Uterus (tissue), 4 donors: ENCODE measurements around the gene ZNF335. TPM values are rescaled to one million over a fixed set of nuclear protein-coding genes. Genes with fewer than 3 reads are reported as not detected.
A peak's percentile ranks its signal among the peaks of the same experiment; 100 is the strongest.
"Not testable (repeated sequence)": the region's sequence is repeated elsewhere in the genome, so short reads cannot be mapped to it uniquely, and the experiment has no call there.

ENCODE experiments used
- DNase-seq, 2 donors: peaks; one replicate each; pipeline ENCODE4 v3.0.0-alpha.2; 2019 to 2020
- H3K27ac ChIP-seq, 2 donors: fragments of 200-600 bp; sonication (generic); 1 replicate in 1 of 2; 2 replicates in 1 of 2; pipeline ENCODE4 v1.5.1; 2016 to 2018
- H3K27me3 ChIP-seq, 2 donors: fragments of 200-600 bp; sonication (generic); one replicate each; pipeline ENCODE4 v1.5.1; 2018 to 2019; ENCODE audit warnings: control low read depth in 1 of 2
- H3K36me3 ChIP-seq, 2 donors: fragments of 200-600 bp; sonication (generic); one replicate each; pipeline ENCODE4 v1.5.1; 2019; ENCODE audit warnings: control low read depth in 1 of 2
- H3K4me1 ChIP-seq, 2 donors: fragments of 200-600 bp; sonication (generic); one replicate each; pipeline ENCODE4 v1.5.1; 2018 to 2019; ENCODE audit warnings: control low read depth in 1 of 2
- H3K4me3 ChIP-seq, 2 donors: fragments of 200-600 bp; sonication (generic); 1 replicate in 1 of 2; 2 replicates in 1 of 2; pipeline ENCODE4 v1.5.1; 2018 to 2019; ENCODE audit warnings: mild to moderate bottlenecking in 1 of 2
- H3K9me3 ChIP-seq, 2 donors: fragments of 200-600 bp; sonication (generic); one replicate each; pipeline ENCODE4 v1.5.1; 2019; ENCODE audit warnings: control low read depth in 1 of 2
- POLR2A ChIP-seq, 2 donors: fragments of 450-650 bp; IDR thresholded peaks; one replicate each; pipeline ENCODE4 v1.6.1; 2016; ENCODE audit warnings: antibody characterized with exemption in 2 of 2, mild to moderate bottlenecking in 1 of 2, moderate library complexity in 1 of 2
- intact Hi-C: fragments of 100-400 bp; cut with DNase I; formaldehyde crosslinking; loops from one replicate; pipeline ENCODE4 v1.15.1; 2023; ENCODE audit warnings: low total_unique reads
- total RNA-seq, 4 donors: library from RNA; depleted of rRNA in 3 of 4; stranded (reverse); fragments of >200 nt in 3 of 4; gene quantifications; one replicate each; pipeline versions ENCODE4 v1.1.0 to v1.2.4, GENCODE V29; 2014 to 2023
- TF ChIP-seq, protein P1 (sequence below), 4 experiments: fragments of 200-600 bp in 2 of 4; fragments of 450-650 bp in 2 of 4; sonication (generic) in 2 of 4; IDR thresholded peaks; one replicate each; pipeline ENCODE4 v1.5.1; 2016 to 2019; ENCODE audit warnings: antibody characterized with exemption in 4 of 4, mild to moderate bottlenecking in 2 of 4, moderate library complexity in 1 of 4
- donor health status: DM: yes; HTN: yes; CAD: no.

Gene ZNF335
- total RNA-seq, 4 donors from 2014 or later, result 14.9 to 40.0 (median 29.0) TPM

DNA sequence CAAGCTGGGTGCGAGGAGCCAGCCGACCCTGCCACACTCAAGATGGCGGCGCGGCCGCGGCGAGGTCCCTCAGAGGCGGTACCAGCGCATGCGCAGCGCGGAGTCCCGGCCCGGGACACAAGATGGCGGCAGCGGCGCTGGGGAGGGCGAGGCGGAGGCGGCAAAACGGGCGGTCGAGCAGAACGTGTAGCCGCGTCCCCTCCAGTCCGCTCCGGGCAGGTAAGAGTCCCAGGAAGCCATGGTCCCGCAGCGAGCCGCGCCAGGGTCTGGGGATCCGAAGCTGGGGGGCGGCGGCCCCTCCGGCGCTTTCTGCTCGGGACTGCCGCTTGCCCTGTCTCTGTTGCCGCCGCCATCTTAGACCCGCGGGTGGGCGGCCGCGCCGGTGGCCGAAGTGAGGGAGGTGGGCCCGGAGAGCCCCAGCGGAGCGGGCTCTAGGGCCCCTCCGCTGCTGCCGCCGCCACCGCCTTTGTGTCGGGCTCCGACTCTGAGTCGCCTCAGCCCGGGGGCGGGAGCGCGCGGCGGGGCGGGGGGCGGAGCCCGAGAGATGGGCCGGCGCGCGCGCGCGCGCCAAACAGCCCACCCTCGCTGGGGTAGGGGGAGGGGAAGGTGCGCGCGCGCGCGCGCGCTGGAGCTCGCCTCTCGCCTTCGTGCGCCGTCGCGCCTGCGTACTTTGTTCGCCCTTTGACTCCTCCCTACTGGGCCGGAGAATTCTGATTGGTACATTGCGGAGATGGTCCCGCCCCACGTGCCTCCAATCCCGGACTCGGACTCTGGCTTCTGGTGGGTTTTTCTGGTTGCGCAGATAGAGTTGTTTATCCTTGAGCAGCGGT is 37.2 kb downstream of the ZNF335 start, which contains the start of gene PCIF1:
Gene PCIF1, plus strand, starts transcription at position 98 of the 830 bp plus-strand sequence. CDS start 4,317 bp downstream, outside the sequence.
- Histone ChIP-seq H3K9me3 (no peaks in the 10 kb centered on the region), H3K36me3 (no peaks in the 10 kb centered on the region), H3K4me3 (peak within 1 kb of the TSS; percentile 65 to 77), H3K27me3 (no peaks in the 10 kb centered on the region), H3K4me1 (peaks cover 3 to 6% of the 10 kb centered on the region in 2 donors), H3K27ac (peak within 1 kb of the TSS; percentile 98 to 99)
- peak; percentile 99 for DNase-seq
- TF ChIP-seq, protein P1, sequence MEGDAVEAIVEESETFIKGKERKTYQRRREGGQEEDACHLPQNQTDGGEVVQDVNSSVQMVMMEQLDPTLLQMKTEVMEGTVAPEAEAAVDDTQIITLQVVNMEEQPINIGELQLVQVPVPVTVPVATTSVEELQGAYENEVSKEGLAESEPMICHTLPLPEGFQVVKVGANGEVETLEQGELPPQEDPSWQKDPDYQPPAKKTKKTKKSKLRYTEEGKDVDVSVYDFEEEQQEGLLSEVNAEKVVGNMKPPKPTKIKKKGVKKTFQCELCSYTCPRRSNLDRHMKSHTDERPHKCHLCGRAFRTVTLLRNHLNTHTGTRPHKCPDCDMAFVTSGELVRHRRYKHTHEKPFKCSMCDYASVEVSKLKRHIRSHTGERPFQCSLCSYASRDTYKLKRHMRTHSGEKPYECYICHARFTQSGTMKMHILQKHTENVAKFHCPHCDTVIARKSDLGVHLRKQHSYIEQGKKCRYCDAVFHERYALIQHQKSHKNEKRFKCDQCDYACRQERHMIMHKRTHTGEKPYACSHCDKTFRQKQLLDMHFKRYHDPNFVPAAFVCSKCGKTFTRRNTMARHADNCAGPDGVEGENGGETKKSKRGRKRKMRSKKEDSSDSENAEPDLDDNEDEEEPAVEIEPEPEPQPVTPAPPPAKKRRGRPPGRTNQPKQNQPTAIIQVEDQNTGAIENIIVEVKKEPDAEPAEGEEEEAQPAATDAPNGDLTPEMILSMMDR (IDR thresholded peaks at IDR 0.05), result peak in 2 of 4 experiments; percentile 9 to 36
- TF ChIP-seq POLR2A (IDR thresholded peaks at IDR 0.05), result peak; percentile 95 to 98
- intact Hi-C loops, result no loop called here

DNA sequence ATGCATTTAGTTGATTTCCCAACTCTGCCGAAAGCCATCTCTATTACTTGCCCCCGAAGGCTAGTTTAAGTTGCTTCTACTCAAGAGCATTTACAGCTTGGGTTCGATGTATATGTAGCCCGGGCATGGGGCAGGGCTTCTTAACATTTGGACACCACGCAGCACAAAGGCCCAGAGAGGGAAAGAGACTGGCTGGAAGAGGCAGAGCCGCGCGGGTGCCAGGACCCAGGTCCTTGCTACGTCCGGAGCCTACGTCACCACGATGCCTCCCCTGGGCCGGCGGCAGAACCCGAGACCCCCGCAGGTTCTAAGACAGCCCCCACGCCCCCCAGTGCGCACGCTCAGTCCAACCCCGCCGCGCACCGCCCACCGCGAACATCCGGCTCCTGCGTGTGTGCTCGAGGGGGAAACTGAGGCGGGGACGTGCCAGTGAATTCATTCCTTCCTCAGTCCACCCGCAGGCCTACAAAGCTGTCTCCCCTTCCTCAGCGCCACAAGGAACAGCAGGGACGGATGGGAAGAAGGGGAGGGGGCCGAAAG is 37.9 kb downstream of the ZNF335 start:
- H3K36me3 ChIP-seq, result no peaks in the 10 kb centered on the region
- no peaks in the 10 kb centered on the region for H3K27me3 ChIP-seq
- DNase-seq, result peak in 1 of 2 donors; percentile 72
- intact Hi-C loops, result no loop called here
- no peaks in the 10 kb centered on the region for H3K9me3 ChIP-seq
- H3K4me3 ChIP-seq, result peak overlapping the region; percentile 65 to 77
- H3K4me1 ChIP-seq, result peaks cover 3 to 6% of the 10 kb centered on the region in 2 donors
- TF ChIP-seq, protein P1 (IDR thresholded peaks at IDR 0.05), result no peak
- TF ChIP-seq POLR2A (IDR thresholded peaks at IDR 0.05), result no peak
- H3K27ac ChIP-seq, result peak overlapping the region; percentile 98 to 99

DNA sequence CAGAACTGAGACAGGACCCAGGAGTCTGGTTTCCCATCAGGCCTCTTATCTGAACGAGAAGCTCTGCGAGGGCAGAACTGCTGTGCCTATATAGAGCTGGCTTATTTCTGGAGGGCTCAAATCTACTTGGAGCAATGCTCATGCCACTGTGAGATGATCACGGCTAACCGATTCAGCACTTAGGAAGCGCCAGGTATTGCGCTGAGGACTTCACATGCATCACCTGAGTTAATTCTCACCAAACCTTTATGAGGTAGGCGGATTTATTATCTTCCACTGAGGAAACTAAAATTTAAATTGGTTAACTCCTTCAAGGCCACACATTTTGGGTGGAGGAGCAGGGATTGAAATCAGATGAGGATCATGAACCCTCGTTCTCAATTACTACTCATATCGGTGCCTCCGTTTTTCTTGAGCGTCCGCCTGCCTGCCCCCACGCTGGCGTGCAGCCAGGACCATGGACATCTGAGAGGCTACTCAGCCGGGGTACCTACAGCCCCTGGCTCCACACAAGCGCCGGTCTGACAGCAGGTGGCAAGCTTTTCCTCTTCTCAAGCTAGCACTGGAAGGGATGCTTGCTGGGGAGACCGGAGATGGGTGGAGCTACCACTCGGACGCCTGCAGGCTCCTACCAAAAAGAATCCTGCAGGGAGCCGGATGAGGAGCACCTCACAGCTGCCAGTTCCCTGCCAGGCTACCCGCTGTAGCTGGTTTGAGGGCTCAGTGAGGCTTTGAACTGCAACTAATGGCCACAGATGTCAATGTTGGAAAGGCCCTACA is 38.5 kb downstream of the ZNF335 start:
- peak; percentile 74 to 78 for DNase-seq

DNA sequence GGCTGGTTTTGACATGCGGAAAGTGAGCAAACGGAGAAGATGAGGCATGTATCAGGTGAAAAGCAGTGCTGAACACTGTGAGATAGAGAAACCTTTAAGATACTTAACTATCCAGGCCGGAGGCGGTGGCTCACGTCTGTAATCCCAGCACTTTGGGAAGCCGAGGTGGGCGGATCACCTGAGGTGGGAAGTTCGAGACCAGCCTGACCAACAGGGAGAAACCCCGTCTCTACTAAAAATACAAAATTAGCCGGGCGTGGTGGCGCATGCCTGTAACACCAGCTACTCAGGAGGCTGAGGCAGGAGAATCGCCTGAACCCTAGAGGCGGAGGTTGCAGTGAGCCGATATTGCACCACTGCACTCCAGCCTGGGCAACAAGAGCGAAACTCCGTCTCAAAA is 40.3 kb downstream of the ZNF335 start:
- intact Hi-C loops, H3K4me1 ChIP-seq, H3K27me3 ChIP-seq, H3K4me3 ChIP-seq, H3K9me3 ChIP-seq, DNase-seq, H3K27ac ChIP-seq, H3K36me3 ChIP-seq: not testable (repeated sequence)

More for the DNA sequence above, 38.5 kb downstream of the ZNF335 start:
- peak overlapping the region; percentile 98 to 99 for H3K27ac ChIP-seq
- no peaks in the 10 kb centered on the region for H3K36me3 ChIP-seq
- no peaks in the 10 kb centered on the region for H3K27me3 ChIP-seq
- TF ChIP-seq, protein P1 (IDR thresholded peaks at IDR 0.05), result peak in 3 of 4 experiments; percentile 10 to 29 (median 23)
- peak in 1 of 2 donors; percentile 22 for TF ChIP-seq POLR2A (IDR thresholded peaks at IDR 0.05)
- intact Hi-C loops, result no loop called here
- peaks cover 3 to 6% of the 10 kb centered on the region in 2 donors for H3K4me1 ChIP-seq
- H3K4me3 ChIP-seq, result peak overlapping the region; percentile 65 to 77
- no peaks in the 10 kb centered on the region for H3K9me3 ChIP-seq

DNA sequence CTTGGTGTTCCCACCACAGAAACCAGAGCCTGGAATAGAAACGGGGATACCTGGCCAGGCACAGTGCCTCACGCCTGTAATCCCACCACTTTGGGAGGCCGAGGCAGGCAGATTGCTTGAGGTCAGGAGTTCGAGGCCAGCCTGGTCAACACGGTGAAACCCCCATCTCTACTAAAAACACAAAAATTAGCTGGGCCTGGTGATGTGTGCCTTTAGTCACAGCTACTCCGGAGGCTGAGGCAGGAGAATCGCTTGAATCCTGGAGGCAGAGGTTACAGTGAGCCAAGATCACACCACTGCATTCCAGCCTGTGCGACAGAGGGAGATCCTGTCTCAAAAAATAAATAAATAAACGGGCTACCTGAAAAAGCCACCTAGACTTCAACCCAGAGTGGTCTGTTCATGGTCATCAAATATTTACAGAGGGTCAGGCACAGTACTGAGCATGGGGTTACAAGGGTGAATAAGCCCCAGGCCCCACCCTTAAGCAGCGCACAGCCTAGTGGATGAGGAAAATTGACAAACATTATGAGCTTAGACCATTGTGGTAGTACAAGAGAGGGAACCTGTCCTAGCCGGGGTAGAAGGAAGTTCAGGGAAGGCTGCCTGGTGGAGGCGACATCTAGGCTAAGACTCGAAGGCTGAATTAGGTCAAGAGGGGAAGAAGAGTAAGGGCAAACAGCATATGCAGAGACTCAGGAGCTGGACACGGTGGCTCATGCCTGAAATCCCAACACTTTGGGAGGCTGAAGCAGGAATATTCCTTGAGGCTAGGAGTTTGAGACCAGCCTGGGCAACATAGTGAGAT is 44.7 kb downstream of the ZNF335 start:
- Histone ChIP-seq H3K36me3 (no peaks in the 10 kb centered on the region), H3K9me3 (no peaks in the 10 kb centered on the region), H3K27me3 (no peaks in the 10 kb centered on the region), H3K27ac (no peak overlapping the region), H3K4me3 (no peak overlapping the region), H3K4me1 (peaks cover 0 to 6% of the 10 kb centered on the region in 2 donors)
- DNase-seq, result no peak
- intact Hi-C loops, result no loop called here
- TF ChIP-seq, protein P1 (IDR thresholded peaks at IDR 0.05), result no peak
- TF ChIP-seq POLR2A (IDR thresholded peaks at IDR 0.05), result no peak
